ENCODE results near the gene NID1.

DNA sequence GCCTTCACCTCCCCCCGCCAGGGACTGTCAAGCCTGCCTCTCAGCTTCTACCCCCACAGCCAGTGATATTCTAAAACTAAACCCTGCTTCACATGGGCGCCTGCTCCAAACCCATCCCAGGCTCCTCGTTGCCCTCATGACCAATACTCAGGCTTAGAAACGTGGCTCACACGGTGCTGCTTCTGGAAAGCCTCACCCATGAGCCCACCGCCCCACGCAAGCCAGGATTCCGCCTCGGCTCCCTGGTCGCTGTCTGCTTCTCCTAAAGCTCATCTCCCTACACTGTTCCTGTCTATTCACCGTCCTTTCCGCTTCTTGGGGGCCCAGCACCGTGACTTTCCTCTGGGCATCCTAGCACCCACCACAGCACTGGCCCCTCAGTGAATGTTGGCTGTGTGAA, 72.5 kb downstream of the NID1 start:
- TF ChIP-seq, protein P1, sequence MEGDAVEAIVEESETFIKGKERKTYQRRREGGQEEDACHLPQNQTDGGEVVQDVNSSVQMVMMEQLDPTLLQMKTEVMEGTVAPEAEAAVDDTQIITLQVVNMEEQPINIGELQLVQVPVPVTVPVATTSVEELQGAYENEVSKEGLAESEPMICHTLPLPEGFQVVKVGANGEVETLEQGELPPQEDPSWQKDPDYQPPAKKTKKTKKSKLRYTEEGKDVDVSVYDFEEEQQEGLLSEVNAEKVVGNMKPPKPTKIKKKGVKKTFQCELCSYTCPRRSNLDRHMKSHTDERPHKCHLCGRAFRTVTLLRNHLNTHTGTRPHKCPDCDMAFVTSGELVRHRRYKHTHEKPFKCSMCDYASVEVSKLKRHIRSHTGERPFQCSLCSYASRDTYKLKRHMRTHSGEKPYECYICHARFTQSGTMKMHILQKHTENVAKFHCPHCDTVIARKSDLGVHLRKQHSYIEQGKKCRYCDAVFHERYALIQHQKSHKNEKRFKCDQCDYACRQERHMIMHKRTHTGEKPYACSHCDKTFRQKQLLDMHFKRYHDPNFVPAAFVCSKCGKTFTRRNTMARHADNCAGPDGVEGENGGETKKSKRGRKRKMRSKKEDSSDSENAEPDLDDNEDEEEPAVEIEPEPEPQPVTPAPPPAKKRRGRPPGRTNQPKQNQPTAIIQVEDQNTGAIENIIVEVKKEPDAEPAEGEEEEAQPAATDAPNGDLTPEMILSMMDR (IDR thresholded peaks at IDR 0.05; ENCODE audit: extremely low read depth in 1 of 2, insufficient read depth in 1 of 2, low read depth in 1 of 2, low read length in 2 of 2), result no peak
- TF ChIP-seq EZH2 (IDR thresholded peaks at IDR 0.05; ENCODE audit: borderline replicate concordance, low read depth, low read length, severe bottlenecking), result no peak
- no peak for TF ChIP-seq POLR2AphosphoS5 (IDR thresholded peaks at IDR 0.05; ENCODE audit: insufficient read depth, low read depth, low read length)
- no peak for TF ChIP-seq POLR2A (IDR thresholded peaks at IDR 0.05; ENCODE audit: low read depth, low read length)
- TF ChIP-seq, protein P2, sequence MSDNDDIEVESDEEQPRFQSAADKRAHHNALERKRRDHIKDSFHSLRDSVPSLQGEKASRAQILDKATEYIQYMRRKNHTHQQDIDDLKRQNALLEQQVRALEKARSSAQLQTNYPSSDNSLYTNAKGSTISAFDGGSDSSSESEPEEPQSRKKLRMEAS (IDR thresholded peaks at IDR 0.05; ENCODE audit: insufficient read depth, insufficient read length), result no peak
- TF ChIP-seq GATA2 (IDR thresholded peaks at IDR 0.05; ENCODE audit: insufficient read depth, insufficient read length, low read depth, low read length), result no peak
- TF ChIP-seq JUN (IDR thresholded peaks at IDR 0.05; ENCODE audit: borderline replicate concordance, insufficient read depth, insufficient read length, low read depth), result no peak
- TF ChIP-seq FOS (IDR thresholded peaks at IDR 0.05; ENCODE audit: borderline replicate concordance, insufficient read depth, low read length), result no peak

All from endothelial cell of umbilical vein (primary cell).